Spleen (tissue), 11 donors: ENCODE data around the gene MYO1B. TPM values are rescaled to one million over a fixed set of nuclear protein-coding genes. Genes with fewer than 3 reads are reported as not detected.

ENCODE experiments used
- DNase-seq: peaks from one replicate; pipeline ENCODE4 v3.0.0-alpha.2; 2020
- H3K27ac ChIP-seq, 8 donors: fragments of 200-600 bp; sonication (generic) in 7 of 8; 1 replicate in 4 of 8; 2 replicates in 4 of 8; pipeline versions ENCODE4 v1.5.0 to v1.8.0; 2016 to 2021; ENCODE audit warnings: inconsistent platforms in 4 of 8, mild to moderate bottlenecking in 4 of 8, moderate library complexity in 1 of 8
- H3K27me3 ChIP-seq, 7 donors: fragments of 200-600 bp; sonication (generic) in 6 of 7; replicated peaks in 1 of 7; 1 replicate in 4 of 7; 2 replicates in 3 of 7; pipeline versions ENCODE4 v1.5.0 to v1.8.0; 2016 to 2021; ENCODE audit warnings: inconsistent platforms in 3 of 7, mild to moderate bottlenecking in 1 of 7
- H3K36me3 ChIP-seq, 6 donors: fragments of 200-600 bp; sonication (generic) in 5 of 6; 1 replicate in 4 of 6; 2 replicates in 2 of 6; pipeline versions ENCODE4 v1.5.0 to v1.8.0; 2016 to 2021; ENCODE audit warnings: inconsistent platforms in 2 of 6
- H3K4me1 ChIP-seq, 6 donors: fragments of 200-600 bp; sonication (generic) in 5 of 6; 1 replicate in 3 of 6; 2 replicates in 3 of 6; pipeline versions ENCODE4 v1.5.0 to v1.8.0; 2016 to 2021; ENCODE audit warnings: inconsistent platforms in 3 of 6
- H3K4me3 ChIP-seq, 8 donors: fragments of 200-600 bp; sonication (generic) in 7 of 8; 1 replicate in 4 of 8; 2 replicates in 4 of 8; pipeline versions ENCODE4 v1.5.0 to v1.8.0; 2016 to 2021; ENCODE audit warnings: inconsistent platforms in 4 of 8, mild to moderate bottlenecking in 4 of 8, moderate library complexity in 2 of 8
- H3K9me3 ChIP-seq, 8 donors: fragments of 200-600 bp; sonication (generic) in 7 of 8; 1 replicate in 4 of 8; 2 replicates in 4 of 8; pipeline versions ENCODE4 v1.5.0 to v1.8.0; 2016 to 2021; ENCODE audit warnings: inconsistent platforms in 4 of 8
- CTCF ChIP-seq, 11 experiments: fragments of 200-600 bp in 7 of 11; fragments of 450-650 bp in 4 of 11; sonication (generic) in 4 of 11; IDR thresholded peaks in 8 of 11; conservative IDR thresholded peaks in 3 of 11; 1 replicate in 7 of 11; 2 replicates in 4 of 11; pipeline versions ENCODE4 v1.4.0 to v1.8.0; 2016 to 2021; ENCODE audit warnings: antibody characterized with exemption in 11 of 11, inconsistent platforms in 4 of 11, mild to moderate bottlenecking in 1 of 11
- POLR2A ChIP-seq, 3 donors: fragments of 450-650 bp; IDR thresholded peaks; one replicate each; pipeline ENCODE4 v1.5.1; 2017; ENCODE audit warnings: antibody characterized with exemption in 3 of 3, mild to moderate bottlenecking in 1 of 3
- POLR2AphosphoS5 ChIP-seq, 3 donors: sonication (generic); formaldehyde crosslinking; IDR thresholded peaks; one replicate each; pipeline ENCODE4 v1.5.1; 2017; ENCODE audit warnings: antibody characterized with exemption in 3 of 3
- WGBS, 5 donors: extraction: QIAGEN DNeasy Blood & Tissue Kit in 3 of 5; methylation state at CpG; one replicate each; pipeline versions ENCODE4 v1.1.5 to v1.1.7; 2013 to 2018; 5-methylcytosine and 5-hydroxymethylcytosine counted together
- intact Hi-C: fragments of 100-400 bp; cut with DNase I; formaldehyde crosslinking; loops from one replicate; pipeline ENCODE4 v1.15.0; 2023; ENCODE audit warnings: low total_unique reads
- polyA plus RNA-seq, 3 donors: library from polyadenylated mRNA; stranded (reverse); fragments of 200-250 nt; gene quantifications; one replicate each; pipeline ENCODE4 v1.2.1, GENCODE V29; 2013
- total RNA-seq, 7 donors: library from RNA; depleted of rRNA in 3 of 7; stranded (reverse); fragments of >200 nt in 3 of 7; fragmentation: NEBNext Ultra II Directional in 4 of 7; extraction: Animal tissue kit (Norgen Biotek cat#: 25700) in 4 of 7; gene quantifications; one replicate each; pipeline versions ENCODE4 v1.1.0 to v1.2.1, GENCODE V29; 2016 to 2021
- donor health status: healthy with polysubstance abuse.
- donor health status: DM: no; HTN: no; CAD: no; lungs with moderate emphysema.
- donor health status: DM: no; HTN: no; CAD: no.
- donor health status: Bipolar disorder and iron deficiency.
- donor health status: healthy.
- donor health status: DM: no; HTN: no; CAD: no.
- donor health status: DM: yes; HTN: yes; CAD: no.

Gene MYO1B
- total and polyA plus RNA-seq, 10 donors: 5.3 to 25.8 (median 19.0) TPM

- no peak overlapping the region for H3K4me3 ChIP-seq
- intact Hi-C loops: no loop called here
- no peaks in the 10 kb centered on the region for H3K27me3 ChIP-seq
- TF ChIP-seq CTCF (IDR thresholded peaks at IDR 0.05 in 8 of 11, conservative IDR thresholded peaks at IDR 0.05 in 3 of 11): no peak
- TF ChIP-seq POLR2AphosphoS5 (IDR thresholded peaks at IDR 0.05): no peak
- no peak for TF ChIP-seq POLR2A (IDR thresholded peaks at IDR 0.05)
- DNase-seq: no peak
- WGBS, 5 donors: 78 to 91% (median 89%) methylated on average over 1 of the region's 1 CpG
- peaks cover 0 to 2% (median 0%) of the 10 kb centered on the region in 8 donors for H3K9me3 ChIP-seq
- no peaks in the 10 kb centered on the region for H3K36me3 ChIP-seq
- H3K4me1 ChIP-seq: no peaks in the 10 kb centered on the region
- H3K27ac ChIP-seq: no peak overlapping the region
Observed at GRCh38 chr2:191430476-191430875, 185.3 kb downstream of the MYO1B start.

DNA sequence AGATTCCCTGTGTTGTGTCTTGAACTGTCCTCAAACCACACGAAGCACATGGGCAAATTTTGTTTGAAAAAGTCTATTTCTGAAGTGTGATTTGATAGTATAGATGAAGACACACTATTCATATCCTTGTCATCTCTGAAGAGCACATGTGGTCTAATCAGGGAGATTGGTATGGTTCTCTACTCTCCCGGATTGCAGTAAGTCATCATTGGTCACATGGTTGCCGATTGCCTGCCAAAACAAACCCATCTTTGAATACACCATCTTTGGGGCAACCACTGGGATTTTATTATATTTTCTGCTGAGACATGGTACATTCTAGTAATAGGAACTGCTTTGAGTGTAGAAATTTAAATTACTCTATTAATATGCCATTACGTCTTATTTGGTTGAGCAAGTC lies 186.9 kb downstream of the MYO1B start:
- intact Hi-C loops: no loop called here
- H3K27me3 ChIP-seq: no peaks in the 10 kb centered on the region
- H3K4me1 ChIP-seq: peaks cover 0 to 15% (median 5%) of the 10 kb centered on the region in 6 donors
- no peak overlapping the region for H3K4me3 ChIP-seq
- H3K27ac ChIP-seq: no peak overlapping the region
- TF ChIP-seq POLR2A (IDR thresholded peaks at IDR 0.05): no peak
- TF ChIP-seq POLR2AphosphoS5 (IDR thresholded peaks at IDR 0.05): no peak
- no peak for TF ChIP-seq CTCF (IDR thresholded peaks at IDR 0.05 in 8 of 11, conservative IDR thresholded peaks at IDR 0.05 in 3 of 11)
- H3K36me3 ChIP-seq: no peaks in the 10 kb centered on the region
- no peak for DNase-seq
- peaks cover 0 to 2% (median 0%) of the 10 kb centered on the region in 8 donors for H3K9me3 ChIP-seq
- 89 to 93% (median 91%) methylated on average over 4 of the region's 4 CpGs for WGBS, 5 donors

DNA sequence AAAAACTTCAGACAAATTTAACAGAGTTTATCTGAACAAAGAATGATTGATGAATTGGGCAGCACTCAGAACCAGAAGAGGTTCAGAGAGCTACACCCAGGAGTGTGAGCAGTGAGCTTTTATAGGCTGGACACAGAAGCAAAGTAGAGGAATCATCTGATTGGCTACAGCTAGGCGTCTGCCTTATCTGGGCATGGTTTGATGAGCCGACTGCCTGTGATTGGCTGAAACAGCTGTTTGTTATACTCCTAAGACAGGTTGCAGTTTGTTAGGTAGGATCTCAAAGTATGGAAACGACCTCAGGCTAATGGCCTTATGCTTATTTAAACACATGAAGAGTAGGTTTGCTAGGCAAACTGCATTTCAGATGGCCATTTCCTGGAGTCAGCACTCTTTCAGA lies 188.9 kb downstream of the MYO1B start:
- Histone ChIP-seq H3K9me3 (peaks cover 0 to 2% (median 0%) of the 10 kb centered on the region in 8 donors), H3K4me3 (no peak overlapping the region), H3K27me3 (no peaks in the 10 kb centered on the region), H3K36me3 (no peaks in the 10 kb centered on the region), H3K4me1 (peaks cover 0 to 20% (median 7%) of the 10 kb centered on the region in 6 donors), H3K27ac (no peak overlapping the region)
- no peak for DNase-seq
- intact Hi-C loops: no loop called here
- WGBS, 5 donors: 80 to 88% (median 87%) methylated on average over 3 of the region's 3 CpGs
- TF ChIP-seq POLR2AphosphoS5 (IDR thresholded peaks at IDR 0.05) (no peak), POLR2A (IDR thresholded peaks at IDR 0.05) (no peak), CTCF (IDR thresholded peaks at IDR 0.05 in 8 of 11, conservative IDR thresholded peaks at IDR 0.05 in 3 of 11) (no peak)

DNA sequence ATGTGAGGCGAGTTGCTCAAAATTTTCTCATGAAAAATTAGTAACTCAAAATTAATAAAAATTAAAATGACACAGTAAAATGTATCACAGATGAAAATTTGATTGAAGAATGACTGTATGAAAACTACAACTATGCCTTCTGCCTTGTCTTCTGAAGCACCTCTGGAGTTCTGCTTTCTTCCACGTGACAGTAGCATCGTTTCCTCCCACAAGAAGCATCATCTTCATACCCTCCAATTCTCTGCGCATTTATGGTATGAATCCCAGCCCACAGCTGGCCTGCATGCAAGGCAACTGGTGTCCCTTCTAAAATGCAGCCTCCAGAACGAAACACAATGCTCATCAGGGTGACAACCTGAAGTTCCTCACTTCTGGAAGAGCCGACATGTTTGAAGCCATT lies 189.9 kb downstream of the MYO1B start:
- no peak for TF ChIP-seq POLR2AphosphoS5 (IDR thresholded peaks at IDR 0.05)
- TF ChIP-seq POLR2A (IDR thresholded peaks at IDR 0.05): no peak
- no peak for DNase-seq
- peaks cover 0 to 20% (median 7%) of the 10 kb centered on the region in 6 donors for H3K4me1 ChIP-seq
- 81 to 93% (median 90%) methylated on average over 6 of the region's 6 CpGs for WGBS, 5 donors
- H3K9me3 ChIP-seq: no peaks in the 10 kb centered on the region
- H3K4me3 ChIP-seq: no peak overlapping the region
- no peaks in the 10 kb centered on the region for H3K36me3 ChIP-seq
- intact Hi-C loops: no loop called here
- H3K27me3 ChIP-seq: no peaks in the 10 kb centered on the region
- H3K27ac ChIP-seq: no peak overlapping the region
